HepG2 (cell line): ENCODE data around the gene RCN1. TPM values are rescaled to one million over a fixed set of nuclear protein-coding genes. Genes with fewer than 3 reads are reported as not detected.
A peak's percentile ranks its signal among the peaks of the same experiment; 100 is the strongest.

ENCODE experiments used
- BRCA1 ChIP-seq: sonication (generic); formaldehyde crosslinking; IDR thresholded peaks from 2 replicates; pipeline ENCODE4 v1.4.0; 2020; ENCODE audit warnings: missing genetic modification reagents
- DNMT1 ChIP-seq: sonication (generic); formaldehyde crosslinking; IDR thresholded peaks from 2 replicates; pipeline ENCODE4 v1.5.1; 2020; ENCODE audit warnings: mild to moderate bottlenecking, missing genetic modification reagents
- GABPB1 ChIP-seq: IDR thresholded peaks from 2 replicates; pipeline ENCODE4 v1.6.1; 2016; ENCODE audit warnings: mild to moderate bottlenecking, missing genetic modification reagents, moderate library complexity, missing compliant biosample characterization
- GATAD2A ChIP-seq: IDR thresholded peaks from 2 replicates; pipeline ENCODE4 v1.6.1; 2016
- HDAC2 ChIP-seq: sonication (generic); formaldehyde crosslinking; IDR thresholded peaks from 2 replicates; pipeline ENCODE4 v1.4.0; 2020; ENCODE audit warnings: missing genetic modification reagents
- IRX3 ChIP-seq: sonication (generic); formaldehyde crosslinking; IDR thresholded peaks from 2 replicates; pipeline ENCODE4 v1.8.1; 2023; ENCODE audit warnings: mild to moderate bottlenecking, low read depth, missing genetic modification reagents, borderline replicate concordance
- ISL2 ChIP-seq: sonication (generic); formaldehyde crosslinking; IDR thresholded peaks from 2 replicates; pipeline ENCODE4 v1.5.0; 2020; ENCODE audit warnings: missing genetic modification reagents
- JDP2 ChIP-seq: sonication (generic); formaldehyde crosslinking; IDR thresholded peaks from 2 replicates; pipeline ENCODE4 v1.8.1; 2022; ENCODE audit warnings: missing genetic modification reagents, borderline replicate concordance
- KLF13 ChIP-seq: sonication (generic); formaldehyde crosslinking; IDR thresholded peaks from 2 replicates; pipeline ENCODE4 v1.4.0; 2020; ENCODE audit warnings: mild to moderate bottlenecking, missing genetic modification reagents
- LCORL ChIP-seq, 2 experiments: fragments of 450-650 bp in 1 of 2; sonication (generic) in 1 of 2; formaldehyde crosslinking in 1 of 2; IDR thresholded peaks; 2 replicates each; pipeline versions ENCODE4 v1.5.0 to v1.6.1; 2017 to 2020; ENCODE audit warnings: antibody characterized with exemption in 1 of 2, missing genetic modification reagents in 1 of 2
- MTA3 ChIP-seq: sonication (generic); formaldehyde crosslinking; IDR thresholded peaks from 2 replicates; pipeline ENCODE4 v1.4.0; 2020; ENCODE audit warnings: missing genetic modification reagents
- NR2F2 ChIP-seq: IDR thresholded peaks from 2 replicates; pipeline ENCODE4 v1.6.1; 2012; ENCODE audit warnings: low read depth, inconsistent platforms, borderline replicate concordance
- PPARG ChIP-seq: conservative IDR thresholded peaks from 2 replicates; pipeline ENCODE4 v1.6.1; 2016; ENCODE audit warnings: missing biosample characterization, missing genetic modification reagents
- RARA ChIP-seq: IDR thresholded peaks from 2 replicates; pipeline ENCODE4 v1.6.1; 2016; ENCODE audit warnings: missing genetic modification reagents, missing compliant biosample characterization
- TFDP1 ChIP-seq: IDR thresholded peaks from 2 replicates; pipeline ENCODE4 v1.6.1; 2016; ENCODE audit warnings: missing compliant biosample characterization, missing genetic modification reagents, borderline replicate concordance
- THAP11 ChIP-seq: IDR thresholded peaks from 2 replicates; pipeline ENCODE4 v1.6.1; 2016; ENCODE audit warnings: missing biosample characterization, missing genetic modification reagents
- ZFY ChIP-seq: sonication (generic); formaldehyde crosslinking; IDR thresholded peaks from 2 replicates; pipeline ENCODE4 v1.4.0; 2020; ENCODE audit warnings: missing genetic modification reagents
- ZKSCAN1 ChIP-seq: fragments of 150-350 bp; IDR thresholded peaks from 2 replicates; pipeline ENCODE4 v1.6.1; 2014; ENCODE audit warnings: low read length
- ZNF326 ChIP-seq: sonication (generic); formaldehyde crosslinking; IDR thresholded peaks from 2 replicates; pipeline ENCODE4 v1.4.0; 2020; ENCODE audit warnings: missing genetic modification reagents, borderline replicate concordance
- polyA plus RNA-seq, 8 experiments: library from polyadenylated mRNA; depleted of rRNA in 3 of 8; stranded (reverse) in 7 of 8; unstranded in 1 of 8; fragments of >200 nt; fragmentation: Illumina TruSeq in 4 of 8; extraction: Trizol in 4 of 8; gene quantifications; 2 replicates each; pipeline versions ENCODE4 v1.2.1 to v1.2.3, GENCODE V29; 2011 to 2016; ENCODE audit warnings: low read depth in 4 of 8, missing spikeins in 1 of 8, mixed read lengths in 1 of 8; ENCODE audit not compliant: insufficient read depth in 1 of 8
- total RNA-seq, 5 experiments: library from RNA; depleted of rRNA; stranded (reverse); fragments of >200 nt; fragmentation: Illumina TruSeq; extraction: Trizol; gene quantifications; 2 replicates each; pipeline ENCODE4 v1.2.3, GENCODE V29; 2016; ENCODE audit warnings: low read depth in 1 of 5
- TF ChIP-seq, protein P1 (sequence below), 2 experiments: sonication (generic) in 1 of 2; formaldehyde crosslinking in 1 of 2; IDR thresholded peaks; 2 replicates each; pipeline versions ENCODE4 v1.6.1 to v1.9.0; 2014 to 2022; ENCODE audit warnings: antibody characterized with exemption in 1 of 2, borderline replicate concordance in 1 of 2, inconsistent platforms in 1 of 2, low read depth in 1 of 2, missing genetic modification reagents in 1 of 2
- TF ChIP-seq, protein P2 (sequence below): sonication (generic); formaldehyde crosslinking; IDR thresholded peaks from 2 replicates; pipeline ENCODE4 v1.5.0; 2020; ENCODE audit warnings: mild to moderate bottlenecking, missing genetic modification reagents

The RCN1 gene
- total and polyA plus RNA-seq, 2 of the 13 experiments (the other 11 are each of a cell fraction or from before 2014, with no cell fraction given), result 22.0 to 28.5 TPM

GRCh38 chr11:32118025-32118974 lies 27.4 kb downstream of the RCN1 start (continued):
- TF ChIP-seq RARA (CRISPR knock-in tag), result peak; percentile 78
- TF ChIP-seq BRCA1 (CRISPR knock-in tag), result no peak
- peak; percentile 39; the same call in 1 of the 2 replicates for TF ChIP-seq HDAC2 (CRISPR knock-in tag)
- TF ChIP-seq PPARG (CRISPR knock-in tag), result no peak
- TF ChIP-seq MTA3 (CRISPR knock-in tag), result no peak
- TF ChIP-seq ZNF326 (CRISPR knock-in tag), result no peak
- no peak for TF ChIP-seq NR2F2
- no peak for TF ChIP-seq LCORL (IDR thresholded peaks at IDR 0.05)
- no peak for TF ChIP-seq LCORL (CRISPR knock-in tag; IDR thresholded peaks at IDR 0.05)
- TF ChIP-seq JDP2 (CRISPR knock-in tag), result no peak
- peak; percentile 40; the same call in 1 of the 2 replicates for TF ChIP-seq THAP11 (CRISPR knock-in tag)
- TF ChIP-seq ISL2 (CRISPR knock-in tag), result no peak
- no peak for TF ChIP-seq ZFY (CRISPR knock-in tag)
- TF ChIP-seq, protein P1, sequence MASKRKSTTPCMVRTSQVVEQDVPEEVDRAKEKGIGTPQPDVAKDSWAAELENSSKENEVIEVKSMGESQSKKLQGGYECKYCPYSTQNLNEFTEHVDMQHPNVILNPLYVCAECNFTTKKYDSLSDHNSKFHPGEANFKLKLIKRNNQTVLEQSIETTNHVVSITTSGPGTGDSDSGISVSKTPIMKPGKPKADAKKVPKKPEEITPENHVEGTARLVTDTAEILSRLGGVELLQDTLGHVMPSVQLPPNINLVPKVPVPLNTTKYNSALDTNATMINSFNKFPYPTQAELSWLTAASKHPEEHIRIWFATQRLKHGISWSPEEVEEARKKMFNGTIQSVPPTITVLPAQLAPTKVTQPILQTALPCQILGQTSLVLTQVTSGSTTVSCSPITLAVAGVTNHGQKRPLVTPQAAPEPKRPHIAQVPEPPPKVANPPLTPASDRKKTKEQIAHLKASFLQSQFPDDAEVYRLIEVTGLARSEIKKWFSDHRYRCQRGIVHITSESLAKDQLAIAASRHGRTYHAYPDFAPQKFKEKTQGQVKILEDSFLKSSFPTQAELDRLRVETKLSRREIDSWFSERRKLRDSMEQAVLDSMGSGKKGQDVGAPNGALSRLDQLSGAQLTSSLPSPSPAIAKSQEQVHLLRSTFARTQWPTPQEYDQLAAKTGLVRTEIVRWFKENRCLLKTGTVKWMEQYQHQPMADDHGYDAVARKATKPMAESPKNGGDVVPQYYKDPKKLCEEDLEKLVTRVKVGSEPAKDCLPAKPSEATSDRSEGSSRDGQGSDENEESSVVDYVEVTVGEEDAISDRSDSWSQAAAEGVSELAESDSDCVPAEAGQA (IDR thresholded peaks at IDR 0.05; ENCODE audit: low read depth), result no peak
- TF ChIP-seq, protein P1 (CRISPR knock-in tag; IDR thresholded peaks at IDR 0.05; ENCODE audit: borderline replicate concordance), result no peak
- TF ChIP-seq, protein P2, sequence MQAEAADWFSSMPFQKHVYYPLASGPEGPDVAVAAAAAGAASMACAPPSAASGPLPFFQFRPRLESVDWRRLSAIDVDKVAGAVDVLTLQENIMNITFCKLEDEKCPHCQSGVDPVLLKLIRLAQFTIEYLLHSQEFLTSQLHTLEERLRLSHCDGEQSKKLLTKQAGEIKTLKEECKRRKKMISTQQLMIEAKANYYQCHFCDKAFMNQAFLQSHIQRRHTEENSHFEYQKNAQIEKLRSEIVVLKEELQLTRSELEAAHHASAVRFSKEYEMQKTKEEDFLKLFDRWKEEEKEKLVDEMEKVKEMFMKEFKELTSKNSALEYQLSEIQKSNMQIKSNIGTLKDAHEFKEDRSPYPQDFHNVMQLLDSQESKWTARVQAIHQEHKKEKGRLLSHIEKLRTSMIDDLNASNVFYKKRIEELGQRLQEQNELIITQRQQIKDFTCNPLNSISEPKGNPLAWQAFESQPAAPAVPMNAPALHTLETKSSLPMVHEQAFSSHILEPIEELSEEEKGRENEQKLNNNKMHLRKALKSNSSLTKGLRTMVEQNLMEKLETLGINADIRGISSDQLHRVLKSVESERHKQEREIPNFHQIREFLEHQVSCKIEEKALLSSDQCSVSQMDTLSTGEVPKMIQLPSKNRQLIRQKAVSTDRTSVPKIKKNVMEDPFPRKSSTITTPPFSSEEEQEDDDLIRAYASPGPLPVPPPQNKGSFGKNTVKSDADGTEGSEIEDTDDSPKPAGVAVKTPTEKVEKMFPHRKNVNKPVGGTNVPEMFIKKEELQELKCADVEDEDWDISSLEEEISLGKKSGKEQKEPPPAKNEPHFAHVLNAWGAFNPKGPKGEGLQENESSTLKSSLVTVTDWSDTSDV, result no peak
- TF ChIP-seq GABPB1 (CRISPR knock-in tag), result no peak
- no peak for TF ChIP-seq KLF13 (CRISPR knock-in tag)
- TF ChIP-seq DNMT1 (CRISPR knock-in tag), result no peak
- no peak for TF ChIP-seq TFDP1 (CRISPR knock-in tag)
- peak; percentile 75 for TF ChIP-seq GATAD2A (CRISPR knock-in tag)
- TF ChIP-seq ZKSCAN1, result no peak
- TF ChIP-seq IRX3 (CRISPR knock-in tag), result no peak
